Adrenal gland (tissue), 12 donors: ENCODE data around the gene ERGIC3. TPM values are rescaled to one million over a fixed set of nuclear protein-coding genes. Genes with fewer than 3 reads are reported as not detected.

ENCODE experiments used
- DNase-seq, 7 donors: peaks; one replicate each; pipeline ENCODE4 v3.0.0-alpha.2; 2019 to 2020
- H3K27ac ChIP-seq, 5 donors: fragments of 200-600 bp; sonication (generic) in 4 of 5; 1 replicate in 3 of 5; 2 replicates in 2 of 5; pipeline versions ENCODE4 v1.5.1 to v1.8.0; 2016 to 2020; ENCODE audit warnings: mild to moderate bottlenecking in 1 of 5
- H3K27me3 ChIP-seq: fragments of 200-600 bp; 2 replicates; pipeline ENCODE4 v1.8.0; 2021
- H3K36me3 ChIP-seq, 2 donors: fragments of 200-600 bp; replicated peaks in 1 of 2; 1 replicate in 1 of 2; 2 replicates in 1 of 2; pipeline versions ENCODE4 v1.5.1 to v1.8.0; 2018 to 2022
- H3K4me1 ChIP-seq, 2 donors: fragments of 200-600 bp; replicated peaks in 1 of 2; 1 replicate in 1 of 2; 2 replicates in 1 of 2; pipeline versions ENCODE4 v1.5.1 to v1.8.0; 2018 to 2021
- H3K4me3 ChIP-seq, 4 donors: fragments of 200-600 bp; sonication (generic) in 3 of 4; one replicate each; pipeline ENCODE4 v1.5.1; 2016 to 2018
- H3K9me3 ChIP-seq, 3 donors: fragments of 200-600 bp; sonication (generic) in 1 of 3; replicated peaks in 1 of 3; 1 replicate in 2 of 3; 2 replicates in 1 of 3; pipeline versions ENCODE4 v1.5.1 to v1.8.0; 2016 to 2021
- POLR2A ChIP-seq, 2 donors: fragments of 450-650 bp; IDR thresholded peaks; one replicate each; pipeline ENCODE4 v1.6.1; 2017; ENCODE audit warnings: antibody characterized with exemption in 2 of 2, mild to moderate bottlenecking in 2 of 2, moderate library complexity in 1 of 2
- WGBS, 4 donors: extraction: QIAGEN DNeasy Blood & Tissue Kit in 2 of 4; methylation state at CpG; one replicate each; pipeline versions ENCODE4 v1.1.5 to v1.1.7; 2013 to 2017; 5-methylcytosine and 5-hydroxymethylcytosine counted together
- intact Hi-C, 2 donors: fragments of 100-400 bp; cut with DNase I; formaldehyde crosslinking; loops; one replicate each; pipeline versions ENCODE4 v1.14.1 to v1.15.0; 2022 to 2023
- polyA plus RNA-seq, 3 donors: library from polyadenylated mRNA; stranded (reverse); fragments of 200-250 nt in 2 of 3; fragments of 350-450 nt in 1 of 3; fragmentation: Illumina TruSeq in 1 of 3; extraction: RNeasy Lipid Tissue Mini Kit (QIAGEN cat#74804) in 1 of 3; gene quantifications; one replicate each; pipeline ENCODE4 v1.2.3, GENCODE V29; 2013 to 2014
- total RNA-seq, 9 donors: library from RNA; depleted of rRNA in 4 of 9; stranded (reverse); fragments of >200 nt in 4 of 9; fragments of 120-200 nt in 1 of 9; fragmentation: NEBNext Ultra II Directional in 1 of 9; extraction: Animal tissue kit (Norgen Biotek cat#: 25700) in 1 of 9; gene quantifications; one replicate each; pipeline versions ENCODE4 v1.1.0 to v1.2.4, GENCODE V29; 2013 to 2023
- TF ChIP-seq, protein P1 (sequence below), 6 experiments: fragments of 450-650 bp in 4 of 6; fragments of 200-600 bp in 2 of 6; sonication (generic) in 1 of 6; IDR thresholded peaks; 1 replicate in 5 of 6; 2 replicates in 1 of 6; pipeline versions ENCODE4 v1.5.1 to v1.8.0; 2016 to 2021; ENCODE audit warnings: antibody characterized with exemption in 6 of 6, mild to moderate bottlenecking in 2 of 6, moderate library complexity in 1 of 6
- donor health status: healthy with polysubstance abuse.
- donor health status: Bipolar disorder and iron deficiency.
- donor health status: DM: yes; HTN: yes; CAD: no.
- donor health status: DM: no; HTN: no; CAD: no.
- donor health status: DM: no; HTN: no; CAD: no.
- donor health status: DM: yes; HTN: yes; CAD: no.

ERGIC3 gene
- total and polyA plus RNA-seq, 12 donors, result 217 to 386 (median 271) TPM

DNA sequence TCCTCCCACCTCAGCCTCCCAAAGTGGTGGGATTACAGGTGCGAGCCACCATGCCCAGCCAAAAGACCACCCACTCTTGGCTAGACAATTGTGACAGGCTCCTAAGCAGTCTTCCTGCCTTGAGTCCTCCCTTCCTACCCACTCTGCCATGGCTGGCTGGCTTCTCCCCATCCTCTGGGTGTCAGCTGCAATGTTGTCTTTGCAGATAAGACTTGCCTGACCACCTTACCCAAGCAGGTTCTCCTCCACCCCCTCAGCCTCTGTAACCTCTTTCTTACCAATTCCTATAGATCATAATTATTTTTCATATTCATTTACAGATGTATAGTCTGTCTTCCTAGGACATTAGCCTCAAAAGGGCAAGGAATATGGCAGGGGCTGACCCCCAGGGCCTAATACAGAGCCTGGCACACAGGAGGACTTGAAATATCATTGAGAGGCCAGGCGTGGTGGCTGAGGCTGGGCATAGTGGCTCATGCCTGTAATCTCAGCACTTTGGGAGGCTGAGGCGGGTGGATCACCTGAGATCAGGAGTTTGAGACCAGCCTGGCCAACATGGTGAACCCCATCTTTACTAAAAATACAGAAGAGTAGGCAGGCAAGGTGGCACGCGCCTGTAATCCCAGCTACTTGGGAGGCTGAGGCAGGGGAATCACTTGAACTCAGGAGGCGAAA, 45.0 kb downstream of the ERGIC3 start:
- Histone ChIP-seq H3K4me1 (no peaks in the 10 kb centered on the region), H3K9me3 (no peaks in the 10 kb centered on the region), H3K4me3 (no peak overlapping the region), H3K36me3 (no peaks in the 10 kb centered on the region), H3K27ac (no peak overlapping the region), H3K27me3 (no peaks in the 10 kb centered on the region)
- no peak for TF ChIP-seq POLR2A (IDR thresholded peaks at IDR 0.05)
- TF ChIP-seq, protein P1, sequence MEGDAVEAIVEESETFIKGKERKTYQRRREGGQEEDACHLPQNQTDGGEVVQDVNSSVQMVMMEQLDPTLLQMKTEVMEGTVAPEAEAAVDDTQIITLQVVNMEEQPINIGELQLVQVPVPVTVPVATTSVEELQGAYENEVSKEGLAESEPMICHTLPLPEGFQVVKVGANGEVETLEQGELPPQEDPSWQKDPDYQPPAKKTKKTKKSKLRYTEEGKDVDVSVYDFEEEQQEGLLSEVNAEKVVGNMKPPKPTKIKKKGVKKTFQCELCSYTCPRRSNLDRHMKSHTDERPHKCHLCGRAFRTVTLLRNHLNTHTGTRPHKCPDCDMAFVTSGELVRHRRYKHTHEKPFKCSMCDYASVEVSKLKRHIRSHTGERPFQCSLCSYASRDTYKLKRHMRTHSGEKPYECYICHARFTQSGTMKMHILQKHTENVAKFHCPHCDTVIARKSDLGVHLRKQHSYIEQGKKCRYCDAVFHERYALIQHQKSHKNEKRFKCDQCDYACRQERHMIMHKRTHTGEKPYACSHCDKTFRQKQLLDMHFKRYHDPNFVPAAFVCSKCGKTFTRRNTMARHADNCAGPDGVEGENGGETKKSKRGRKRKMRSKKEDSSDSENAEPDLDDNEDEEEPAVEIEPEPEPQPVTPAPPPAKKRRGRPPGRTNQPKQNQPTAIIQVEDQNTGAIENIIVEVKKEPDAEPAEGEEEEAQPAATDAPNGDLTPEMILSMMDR (IDR thresholded peaks at IDR 0.05), result no peak
- DNase-seq, result no peak
- intact Hi-C loops, result no loop called here
- WGBS, 4 donors, result 86 to 98% (median 95%) methylated on average over 4 to 6 of the region's 6 CpGs

DNA sequence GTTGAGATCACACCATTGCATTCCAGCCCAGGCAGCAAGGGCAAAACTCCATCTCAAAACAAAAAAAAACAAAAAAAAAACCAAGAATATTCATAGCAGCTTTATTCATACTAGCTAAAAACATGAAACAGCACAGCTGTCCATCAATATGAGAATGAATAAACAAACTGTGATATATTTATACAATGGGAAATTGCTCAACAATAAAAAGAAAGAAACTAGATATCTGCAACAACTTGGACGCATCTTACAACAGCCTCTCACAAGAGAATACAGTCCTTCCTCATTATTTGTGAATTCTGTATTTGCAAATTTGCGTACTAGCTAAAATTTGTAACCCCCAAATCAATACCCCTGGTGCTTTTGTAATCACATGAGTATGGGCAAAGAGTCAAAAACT, 45.6 kb downstream of the ERGIC3 start:
- no peak for DNase-seq
- TF ChIP-seq, protein P1 (IDR thresholded peaks at IDR 0.05), result no peak
- no peak for TF ChIP-seq POLR2A (IDR thresholded peaks at IDR 0.05)
- Histone ChIP-seq H3K27me3 (no peaks in the 10 kb centered on the region), H3K36me3 (no peaks in the 10 kb centered on the region), H3K9me3 (no peaks in the 10 kb centered on the region), H3K4me3 (no peak overlapping the region), H3K4me1 (no peaks in the 10 kb centered on the region), H3K27ac (no peak overlapping the region)
- intact Hi-C loops, result no loop called here
- 80 to 87% (median 81%) methylated on average over 2 of the region's 2 CpGs for WGBS, 4 donors

DNA sequence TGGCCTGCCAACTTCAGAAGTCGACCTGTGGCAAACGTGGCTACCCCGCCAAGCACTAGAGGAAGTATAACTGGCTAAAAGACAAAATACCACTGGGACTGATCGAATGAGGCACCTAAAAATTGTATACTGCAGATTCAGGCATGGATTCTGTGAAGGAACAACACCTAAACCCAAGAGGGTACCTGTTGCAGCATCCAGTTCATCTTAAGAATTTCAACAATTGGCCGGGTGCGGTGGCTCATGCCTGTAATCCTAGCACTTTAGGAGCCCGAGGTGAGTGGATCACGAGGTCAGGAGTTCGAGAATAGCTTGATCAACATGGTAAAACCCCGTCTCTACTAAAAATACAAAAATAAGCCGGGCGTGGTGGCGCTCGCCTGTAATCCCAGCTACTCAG, 46.5 kb downstream of the ERGIC3 start:
- H3K4me1 ChIP-seq, result no peaks in the 10 kb centered on the region
- H3K27ac ChIP-seq, result no peak overlapping the region
- H3K36me3 ChIP-seq, result no peaks in the 10 kb centered on the region
- WGBS, 4 donors, result 89 to 93% (median 90%) methylated on average over 14 of the region's 14 CpGs
- H3K4me3 ChIP-seq, result no peak overlapping the region
- TF ChIP-seq, protein P1 (IDR thresholded peaks at IDR 0.05), result no peak
- no peak for TF ChIP-seq POLR2A (IDR thresholded peaks at IDR 0.05)
- H3K9me3 ChIP-seq, result no peaks in the 10 kb centered on the region
- H3K27me3 ChIP-seq, result no peaks in the 10 kb centered on the region
- intact Hi-C loops, result no loop called here
- no peak for DNase-seq

DNA sequence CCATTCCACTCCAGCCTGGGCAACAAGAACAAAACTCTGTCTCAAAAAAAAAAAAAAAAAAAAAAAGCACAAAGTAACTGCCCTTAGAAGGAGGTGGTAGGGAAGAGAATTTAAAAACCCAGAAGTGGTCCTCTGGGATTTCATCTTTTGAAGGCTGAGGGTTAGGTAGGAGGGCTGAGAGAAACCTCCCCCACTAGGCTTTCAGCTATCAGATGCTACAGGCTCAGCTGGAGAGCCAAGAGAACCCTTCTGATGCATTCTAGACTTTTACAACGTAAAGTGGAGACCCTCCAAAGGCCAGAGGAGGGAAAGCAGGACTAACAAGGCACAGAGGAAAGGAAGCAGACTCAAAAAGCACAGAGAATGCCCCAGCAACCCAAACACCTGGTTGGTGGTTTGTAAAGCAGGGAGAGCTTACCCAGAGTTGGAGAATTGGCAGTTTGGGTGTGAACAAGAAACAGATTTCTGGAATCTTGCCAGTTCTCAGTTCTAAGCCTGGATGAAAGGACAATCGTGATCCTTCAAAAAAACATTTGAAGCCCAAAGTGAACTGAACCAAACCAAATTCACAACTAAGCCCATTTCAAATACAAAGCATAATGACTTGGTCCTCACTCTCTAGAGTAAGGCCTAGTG, 50.6 kb downstream of the ERGIC3 start:
- TF ChIP-seq, protein P1 (IDR thresholded peaks at IDR 0.05), result no peak
- TF ChIP-seq POLR2A (IDR thresholded peaks at IDR 0.05), result no peak
- 35 to 46% (median 43%) methylated on average over 2 of the region's 2 CpGs for WGBS, 4 donors
- H3K4me3 ChIP-seq, result no peak overlapping the region
- H3K9me3 ChIP-seq, result no peaks in the 10 kb centered on the region
- H3K4me1 ChIP-seq, result no peaks in the 10 kb centered on the region
- intact Hi-C loops, result no loop called here
- H3K27ac ChIP-seq, result no peak overlapping the region
- no peak for DNase-seq
- no peaks in the 10 kb centered on the region for H3K36me3 ChIP-seq
- no peaks in the 10 kb centered on the region for H3K27me3 ChIP-seq
